Erythroblast (primary cell): Measurements from ENCODE around the gene KCNMA1.

Experiments used
- DNase-seq, 2 experiments: peaks; one replicate each; lab custom pipeline; 2025; lab: John Stamatoyannopoulos, UW
- GATA1 ChIP-seq: IDR thresholded peaks from 2 replicates; pipeline ENCODE4 v1.6.1; 2011; ENCODE audit warnings: low read depth, mild to moderate bottlenecking, control low read depth, low read length, moderate library complexity
- POLR2A ChIP-seq: IDR thresholded peaks from 2 replicates; pipeline ENCODE4 v1.6.1; 2011; ENCODE audit warnings: mild to moderate bottlenecking, low read length

The KCNMA1 gene

DNA sequence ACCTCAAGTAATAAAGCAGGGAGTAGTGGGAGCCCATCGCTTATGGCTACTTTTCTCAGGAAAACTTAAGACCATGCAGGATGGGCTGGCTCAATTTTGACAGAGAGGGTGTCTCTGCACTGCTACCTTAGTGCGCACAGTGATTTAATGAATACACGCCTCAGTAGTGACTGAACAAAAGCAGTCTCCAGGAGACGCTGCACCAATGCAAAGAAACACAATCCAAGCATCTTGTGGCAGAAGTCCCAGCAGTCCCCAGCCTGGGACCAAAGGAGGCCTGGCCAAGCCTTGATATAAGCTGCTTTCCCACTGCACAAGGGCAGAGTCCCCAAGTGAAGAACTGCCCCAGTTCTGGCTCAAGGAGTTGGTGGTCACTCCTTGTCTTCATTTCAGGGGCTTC, 368.9 kb downstream of the KCNMA1 start:
- TF ChIP-seq POLR2A = no peak
- no peak for TF ChIP-seq GATA1

DNA sequence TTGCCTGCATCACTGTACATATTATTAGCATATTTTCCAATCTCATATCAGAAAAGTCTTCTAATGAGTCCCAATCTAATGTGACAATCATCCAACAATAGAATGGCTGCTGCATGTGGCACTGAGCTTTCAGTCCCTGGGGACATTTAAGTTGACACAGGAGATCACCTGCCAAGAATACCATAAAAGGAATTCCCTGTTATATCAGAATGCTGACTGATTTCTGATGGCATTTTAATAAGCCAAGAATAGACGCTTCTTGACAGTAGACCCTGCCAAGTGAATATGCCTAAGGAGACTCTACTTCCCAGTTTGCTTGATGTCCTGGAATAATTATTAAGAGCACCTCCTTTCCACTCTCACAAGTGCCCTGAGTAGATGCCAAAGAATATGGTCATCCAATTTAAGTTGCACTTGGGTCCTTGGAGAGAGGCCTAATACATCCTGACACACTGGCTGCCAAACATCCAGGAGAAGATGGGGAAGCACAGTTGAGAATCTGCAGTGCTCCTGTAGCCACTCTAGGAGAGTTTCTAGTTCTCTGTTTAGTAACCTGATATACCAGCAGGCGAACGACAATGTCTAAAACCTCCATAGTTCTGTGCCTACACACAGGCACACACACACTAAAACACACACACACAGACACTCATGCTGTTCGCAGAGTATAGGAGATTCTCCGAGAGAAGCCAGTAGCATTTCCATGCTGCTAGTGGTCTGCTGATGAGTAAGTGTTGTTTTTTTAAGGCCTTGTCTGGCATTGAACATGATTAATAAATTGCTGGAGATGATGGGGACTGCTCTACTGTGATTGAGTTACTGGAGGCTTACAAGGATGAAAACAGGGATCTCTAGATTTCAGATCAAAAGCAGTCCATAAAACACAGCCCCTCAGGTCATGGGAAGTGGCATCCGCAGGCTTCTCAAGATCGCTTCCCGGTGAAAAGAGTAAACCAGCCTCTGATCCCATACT, 369.6 kb downstream of the KCNMA1 start:
- TF ChIP-seq POLR2A = no peak
- no peak for TF ChIP-seq GATA1
- DNase-seq = no peak

More for the DNA sequence above, 368.9 kb downstream of the KCNMA1 start:
- DNase-seq = no peak

DNA sequence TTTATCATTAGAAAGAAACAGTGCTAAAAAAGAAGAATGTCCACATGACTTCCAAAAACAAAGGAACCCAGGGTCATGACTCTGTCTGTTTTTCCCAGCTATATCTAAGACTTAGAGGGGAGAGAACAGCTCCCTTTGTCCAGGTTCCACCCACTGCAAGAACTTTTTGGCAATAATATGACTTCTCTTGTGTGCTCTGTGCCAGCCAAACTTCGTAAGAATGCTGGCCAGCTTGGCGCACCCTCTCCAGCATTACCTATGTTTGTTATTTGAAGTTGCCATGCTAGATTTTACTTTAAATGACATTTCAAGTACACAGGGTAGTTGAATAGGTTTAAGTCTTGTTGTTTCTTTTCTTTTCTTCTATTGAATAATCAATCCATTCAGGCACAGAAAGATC, 371.4 kb downstream of the KCNMA1 start:
- no peak for DNase-seq
- TF ChIP-seq GATA1 = no peak
- no peak for TF ChIP-seq POLR2A

DNA sequence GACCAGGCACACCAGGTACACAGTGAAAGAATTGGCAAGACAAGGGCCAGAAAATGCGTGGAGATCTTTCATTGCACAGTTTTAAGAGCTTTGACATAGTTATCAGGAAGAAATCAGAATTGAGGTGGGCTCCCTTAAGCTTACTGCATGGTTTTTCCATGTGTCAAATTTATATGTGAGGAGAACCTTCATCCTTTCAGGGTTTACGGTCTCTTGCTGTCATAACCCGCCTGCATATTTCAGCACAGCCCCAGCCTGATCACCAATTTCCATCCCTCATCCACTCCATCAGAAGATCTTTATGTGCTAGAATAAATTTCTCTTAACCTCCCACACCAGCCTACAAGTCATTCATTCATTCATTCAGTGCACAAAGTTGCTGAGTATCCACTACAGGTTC, 373.1 kb downstream of the KCNMA1 start:
- no peak for TF ChIP-seq POLR2A
- no peak for TF ChIP-seq GATA1
- DNase-seq = no peak

DNA sequence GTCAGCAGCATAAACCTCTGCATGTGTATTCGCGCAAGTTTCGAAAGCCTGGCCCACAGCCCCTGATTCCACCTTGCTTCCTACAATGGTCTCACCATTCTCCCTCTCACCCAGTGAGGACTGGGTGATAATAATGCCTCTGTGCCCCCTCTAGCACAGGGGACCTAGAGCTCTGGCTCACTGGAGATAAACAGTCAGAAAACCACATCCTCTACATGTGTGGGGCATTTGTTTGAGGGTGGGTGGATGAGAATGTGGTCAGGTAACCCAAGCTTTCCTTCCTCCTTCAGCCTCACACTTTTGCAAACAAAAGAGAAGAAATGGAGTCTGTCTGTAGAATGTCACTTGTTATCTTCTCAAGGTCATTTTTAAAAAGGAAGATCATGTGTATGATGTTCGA, 373.5 kb downstream of the KCNMA1 start:
- TF ChIP-seq POLR2A (no peak), GATA1 (no peak)
- DNase-seq = no peak

DNA sequence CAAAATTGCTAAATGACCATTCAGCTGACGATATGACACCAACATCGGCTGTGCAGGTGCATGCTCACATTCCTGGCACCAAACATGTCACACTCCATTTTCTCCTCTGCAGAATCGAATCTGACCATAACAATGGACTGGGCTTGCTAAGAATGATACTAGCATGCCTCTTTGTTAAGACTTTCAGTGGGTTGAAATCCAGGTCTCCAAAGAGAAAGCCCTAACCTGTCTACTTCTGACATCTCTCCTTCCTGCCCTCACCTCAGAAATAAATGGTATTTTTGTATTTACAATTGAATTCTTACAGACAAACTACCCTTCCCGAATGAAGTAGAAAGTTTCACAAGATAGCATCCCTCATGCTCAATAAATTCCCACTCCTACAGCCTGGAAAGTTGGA, 373.9 kb downstream of the KCNMA1 start:
- no peak for DNase-seq
- TF ChIP-seq GATA1 = no peak
- no peak for TF ChIP-seq POLR2A

DNA sequence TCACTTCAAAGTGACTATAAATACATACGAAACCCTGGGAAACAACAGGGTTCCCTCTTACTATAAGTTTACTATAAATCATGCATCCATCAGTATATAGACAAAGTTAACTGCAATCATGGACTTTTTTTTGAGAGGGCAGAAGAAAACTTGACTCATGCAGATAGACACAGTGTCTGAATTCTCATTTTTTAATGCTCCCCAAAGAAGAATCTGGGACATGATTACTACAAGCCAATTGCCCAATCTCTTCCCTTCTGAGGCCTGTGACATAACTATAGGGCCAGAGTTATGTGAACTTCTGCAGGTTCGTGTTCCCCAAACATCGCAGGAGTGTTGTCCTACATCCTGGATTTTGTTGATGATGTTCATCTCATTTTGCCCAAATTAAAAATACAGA, 376.5 kb downstream of the KCNMA1 start:
- TF ChIP-seq GATA1 = no peak
- DNase-seq = no peak

DNA sequence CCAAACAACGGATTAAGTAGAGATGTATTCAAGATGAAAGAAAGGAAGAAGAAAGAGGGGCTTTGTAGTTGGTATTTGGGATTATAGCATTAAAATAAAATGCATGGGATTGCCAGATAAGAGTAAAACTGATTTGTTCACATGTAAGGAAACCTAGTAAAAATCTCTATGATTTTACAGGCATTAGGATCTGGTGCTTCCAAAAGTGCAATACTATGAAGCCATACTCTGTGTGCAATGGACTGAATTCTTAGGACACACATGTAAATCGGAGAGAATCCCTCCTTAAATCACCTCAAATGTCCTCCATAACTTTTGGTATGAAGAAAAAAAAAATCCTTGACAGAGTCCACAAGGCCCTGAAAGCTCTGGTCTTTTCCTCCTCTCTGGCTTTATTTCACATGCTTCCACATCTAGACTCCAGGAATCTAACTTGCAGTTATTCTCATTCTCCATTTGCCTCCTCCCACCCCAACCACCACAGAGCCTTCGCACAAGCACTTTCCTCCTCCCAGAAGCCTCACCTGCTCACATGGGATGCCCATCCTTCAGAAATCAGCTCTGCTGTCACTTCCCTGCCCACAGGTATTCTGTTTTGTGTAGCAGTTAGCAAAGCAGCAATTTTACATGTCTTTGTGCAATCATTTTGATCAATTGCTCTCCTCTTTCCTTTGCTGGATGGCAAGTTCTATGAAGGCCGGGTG, 378.3 kb downstream of the KCNMA1 start:
- no peak for DNase-seq
- TF ChIP-seq GATA1 = no peak
- TF ChIP-seq POLR2A = no peak

DNA sequence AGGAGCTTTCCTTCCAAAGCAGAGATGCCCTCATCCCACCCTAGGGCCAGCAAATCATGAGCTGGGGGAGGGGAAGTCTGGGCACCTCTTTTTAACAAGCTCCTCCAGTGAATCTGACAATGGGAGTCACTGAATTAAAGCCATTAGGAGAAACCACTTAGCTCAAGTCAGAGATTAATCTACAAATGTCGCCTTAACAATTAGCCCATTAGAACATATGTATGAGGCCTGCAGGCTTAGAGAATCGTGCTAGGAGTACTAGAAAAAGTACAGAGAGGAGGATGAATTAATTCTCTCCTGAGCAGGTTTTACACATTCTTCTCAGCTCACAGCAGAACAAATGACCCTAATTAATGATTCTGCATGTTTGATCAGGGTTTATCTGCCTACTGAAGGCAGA, 381.3 kb downstream of the KCNMA1 start:
- TF ChIP-seq POLR2A (no peak), GATA1 (no peak)
- no peak for DNase-seq

DNA sequence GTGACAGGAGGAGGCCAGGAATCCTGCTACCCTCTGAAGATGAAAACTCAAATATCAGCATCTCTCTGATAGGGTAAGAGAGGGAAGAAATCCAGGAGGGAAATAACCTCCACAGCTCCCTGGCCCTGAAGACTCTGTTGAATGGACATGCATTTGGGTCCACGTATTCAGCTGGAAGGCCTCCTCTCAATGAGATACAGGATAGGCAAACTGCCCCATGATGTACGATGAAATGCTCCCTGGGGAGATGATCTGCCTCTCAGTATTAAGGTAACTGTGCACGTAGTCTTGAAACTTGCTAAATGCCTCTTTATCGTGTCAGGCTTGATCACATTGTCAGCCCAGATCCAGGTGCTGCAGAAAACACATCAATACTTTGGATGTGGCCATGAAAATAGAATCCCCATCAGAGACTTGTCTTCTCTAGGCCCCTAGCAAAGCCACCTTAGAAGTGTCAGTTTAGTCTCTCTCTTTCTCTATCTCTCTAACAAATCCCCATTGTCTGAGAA, 384.0 kb downstream of the KCNMA1 start:
- DNase-seq = no peak
- TF ChIP-seq GATA1 = no peak
- no peak for TF ChIP-seq POLR2A

DNA sequence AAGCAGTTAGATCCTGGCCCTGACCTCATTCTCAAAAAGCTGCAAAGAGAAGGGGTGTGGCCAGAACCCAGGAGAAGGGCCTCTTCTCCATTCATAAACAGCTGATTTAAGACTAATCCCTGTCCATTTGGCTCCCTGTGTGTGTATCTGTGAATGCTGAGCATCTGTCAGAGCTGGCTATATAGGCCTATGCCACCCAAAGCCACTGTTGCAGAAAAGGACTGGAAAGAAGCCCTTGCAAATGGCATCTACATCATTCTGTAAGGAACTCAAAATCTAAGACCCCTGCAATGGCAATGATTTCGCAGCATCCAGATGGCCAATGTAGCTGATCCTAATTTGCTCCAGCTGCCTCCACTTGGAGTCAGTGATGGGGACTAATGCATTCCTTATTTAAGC, 384.5 kb downstream of the KCNMA1 start:
- DNase-seq = no peak
- TF ChIP-seq GATA1 = no peak
- no peak for TF ChIP-seq POLR2A

DNA sequence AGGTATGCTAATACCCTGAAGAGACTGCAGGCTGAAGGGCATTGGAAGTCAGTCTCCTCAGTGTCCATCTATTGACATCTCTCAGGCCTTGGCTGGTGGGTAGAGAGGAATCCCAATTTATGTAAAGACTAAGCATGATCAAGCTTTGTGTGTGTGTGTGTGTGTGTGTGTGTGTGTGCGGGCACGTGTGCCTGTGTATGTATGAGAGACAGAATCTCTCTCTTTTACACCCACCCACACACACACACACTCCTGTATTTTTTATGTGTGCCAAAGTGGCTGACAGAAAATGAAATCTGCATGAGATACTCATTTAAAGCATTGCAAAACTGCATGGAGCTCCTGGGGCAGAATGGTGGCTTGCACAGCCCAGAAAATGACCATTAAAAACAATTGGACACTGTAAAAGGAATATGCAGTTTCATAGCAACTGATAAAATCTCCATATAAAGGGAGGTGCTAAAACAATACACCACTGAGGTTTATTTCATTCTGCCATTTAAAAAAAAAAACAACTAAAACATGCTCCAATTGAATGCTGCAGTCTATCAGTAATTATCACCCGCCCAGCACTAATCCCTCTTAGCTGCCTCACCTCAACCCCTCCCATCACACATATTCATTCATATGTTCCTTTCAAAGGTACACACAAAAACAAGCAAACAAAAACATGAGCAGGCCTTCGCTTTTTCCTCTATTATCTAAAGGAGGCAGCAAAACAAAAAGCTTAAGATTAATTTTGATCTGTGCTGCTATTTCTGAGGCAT, 385.0 kb downstream of the KCNMA1 start:
- no peak for TF ChIP-seq GATA1
- DNase-seq = no peak

DNA sequence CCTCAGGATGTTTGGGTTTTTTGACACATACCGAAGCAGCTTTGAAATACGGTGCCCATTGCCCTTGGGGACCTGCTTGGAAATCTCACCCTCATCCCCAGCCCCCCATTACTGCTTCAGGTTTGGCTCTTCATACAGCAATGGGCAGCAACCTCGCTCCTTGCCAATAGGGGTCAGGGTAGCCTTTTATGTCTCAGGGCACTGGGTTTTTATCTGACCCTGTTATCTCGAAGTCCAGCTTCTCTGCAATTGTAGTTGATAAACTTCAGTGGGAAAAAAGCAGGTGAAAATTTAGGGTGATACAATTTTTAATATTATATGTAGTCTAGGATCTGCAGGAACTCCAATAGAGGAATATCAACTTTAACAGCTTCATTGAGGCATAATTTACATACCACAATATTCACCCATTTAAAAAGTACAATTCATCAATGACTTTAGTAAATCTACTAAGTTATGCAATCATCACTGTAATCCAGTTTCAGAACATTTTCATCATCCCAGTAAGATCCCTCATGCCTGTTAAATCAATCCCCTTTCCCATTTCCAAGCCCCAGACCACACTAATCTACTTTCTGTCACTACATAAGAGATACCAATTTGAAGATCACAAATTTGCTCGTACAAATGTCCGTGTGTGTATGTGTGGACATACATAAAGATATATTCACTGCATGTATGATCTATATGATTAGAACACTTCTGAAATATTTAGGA, 386.2 kb downstream of the KCNMA1 start:
- peak; percentile 10 to 31 for DNase-seq
- TF ChIP-seq GATA1 (no peak), POLR2A (no peak)
